NCI-H526 treated with DMSO at 0.1 percent for 48 hours (cell line): Measurements from ENCODE around the gene NDUFA7.
"Not testable (repeated sequence)": the region's sequence is repeated elsewhere in the genome, so short reads cannot be mapped to it uniquely, and the experiment has no call there.

Experiments used
- DNase-seq: peaks from one replicate; lab custom pipeline; 2025; lab: John Stamatoyannopoulos, UW

Gene NDUFA7

GRCh38 chr19:8319807-8320520 is 1.2 kb downstream of the NDUFA7 start:
- no peak for DNase-seq

GRCh38 chr19:8318835-8319234 is 2.3 kb downstream of the NDUFA7 start:
- not testable (repeated sequence) for DNase-seq

- no peak for DNase-seq
Observed at GRCh38 chr19:8316351-8317125, 4.6 kb downstream of the NDUFA7 start.

- not testable (repeated sequence) for DNase-seq
Observed at GRCh38 chr19:8314981-8315640, 6.1 kb downstream of the NDUFA7 start.

GRCh38 chr19:8311461-8312260 is 9.5 kb downstream of the NDUFA7 start:
- DNase-seq, result no peak

GRCh38 chr19:8310342-8311055 is 10.7 kb downstream of the NDUFA7 start:
- DNase-seq, result no peak

GRCh38 chr19:8308891-8309291 is 12.3 kb downstream of the NDUFA7 start:
- no peak for DNase-seq

GRCh38 chr19:8307965-8308866 is 13.0 kb downstream of the NDUFA7 start, which contains the start of gene CD320:
TSS of gene CD320 (minus strand) at chr19:8308358. CDS start at chr19:8308290, 68 bp downstream.
- peak; percentile 84 for DNase-seq

- DNase-seq, result no peak
Observed at GRCh38 chr19:8307400-8307964, 13.7 kb downstream of the NDUFA7 start.

GRCh38 chr19:8306235-8307054 is 14.7 kb downstream of the NDUFA7 start:
- no peak for DNase-seq

- DNase-seq, result no peak
Observed at GRCh38 chr19:8305798-8306197, 15.4 kb downstream of the NDUFA7 start.

GRCh38 chr19:8304841-8305621 is 16.1 kb downstream of the NDUFA7 start:
- DNase-seq, result no peak

- DNase-seq, result no peak
Observed at GRCh38 chr19:8302734-8303133, 18.4 kb downstream of the NDUFA7 start.

- no peak for DNase-seq
Observed at GRCh38 chr19:8302357-8302691, 18.9 kb downstream of the NDUFA7 start.

GRCh38 chr19:8291337-8291736 is 29.8 kb downstream of the NDUFA7 start:
- DNase-seq, result not testable (repeated sequence)

- not testable (repeated sequence) for DNase-seq
Observed at GRCh38 chr19:8276508-8276907, 44.7 kb downstream of the NDUFA7 start.

- no peak for DNase-seq
Observed at GRCh38 chr19:8269724-8270123, 51.5 kb downstream of the NDUFA7 start.

GRCh38 chr19:8265872-8266271 is 55.3 kb downstream of the NDUFA7 start:
- DNase-seq, result no peak
